NCI-H2029 treated with DMSO at 0.1 percent for 48 hours (cell line): ENCODE data around the gene MCHR2.

Experiments
- DNase-seq: peaks from one replicate; lab custom pipeline; 2025; lab: John Stamatoyannopoulos, UW

Gene MCHR2

GRCh38 chr6:99901596-99902384 lies 92.2 kb downstream of the MCHR2 start:
- DNase-seq, result no peak

GRCh38 chr6:99894815-99895214 lies 99.2 kb downstream of the MCHR2 start:
- DNase-seq, result no peak

GRCh38 chr6:99887066-99887465 lies 107.0 kb downstream of the MCHR2 start:
- DNase-seq, result no peak

- no peak for DNase-seq
Observed at GRCh38 chr6:99885051-99885450, 109.0 kb downstream of the MCHR2 start.

- peak; percentile 15 for DNase-seq
Observed at GRCh38 chr6:99882128-99882702, 111.8 kb downstream of the MCHR2 start.

GRCh38 chr6:99879431-99879830 lies 114.6 kb downstream of the MCHR2 start:
- DNase-seq, result no peak

GRCh38 chr6:99875068-99875467 lies 119.0 kb downstream of the MCHR2 start:
- DNase-seq, result no peak

GRCh38 chr6:99873084-99873483 lies 120.9 kb downstream of the MCHR2 start:
- DNase-seq, result no peak

- no peak for DNase-seq
Observed at GRCh38 chr6:99871641-99872040, 122.4 kb downstream of the MCHR2 start.
